ENCODE data around the gene KIF16B.

- TF ChIP-seq EZH2 (IDR thresholded peaks at IDR 0.05; ENCODE audit: borderline replicate concordance, low read length) (no peak), CTCF (conservative IDR thresholded peaks at IDR 0.05 in 1 of 2, IDR thresholded peaks at IDR 0.05 in 1 of 2; ENCODE audit: extremely low read depth in 1 of 2, insufficient read depth in 1 of 2, low read depth in 1 of 2, low read length in 2 of 2) (no peak)
Observed at GRCh38 chr20:16615199-16615598, 42.0 kb upstream of the KIF16B start.

All from mammary epithelial cell (primary cell).